ENCODE results near the gene HNRNPUL1. TPM values are rescaled to one million over a fixed set of nuclear protein-coding genes. Genes with fewer than 3 reads are reported as not detected.
A peak's percentile ranks its signal among the peaks of the same experiment; 100 is the strongest.
"Not testable (repeated sequence)": the region's sequence is repeated elsewhere in the genome, so short reads cannot be mapped to it uniquely, and the experiment has no call there.

HNRNPUL1 gene
- total RNA-seq (2014; rRNA removed; shearing (Covaris generic); ENCODE audit: low replicate concordance): 136 and 137 TPM in 2 replicates

DNA sequence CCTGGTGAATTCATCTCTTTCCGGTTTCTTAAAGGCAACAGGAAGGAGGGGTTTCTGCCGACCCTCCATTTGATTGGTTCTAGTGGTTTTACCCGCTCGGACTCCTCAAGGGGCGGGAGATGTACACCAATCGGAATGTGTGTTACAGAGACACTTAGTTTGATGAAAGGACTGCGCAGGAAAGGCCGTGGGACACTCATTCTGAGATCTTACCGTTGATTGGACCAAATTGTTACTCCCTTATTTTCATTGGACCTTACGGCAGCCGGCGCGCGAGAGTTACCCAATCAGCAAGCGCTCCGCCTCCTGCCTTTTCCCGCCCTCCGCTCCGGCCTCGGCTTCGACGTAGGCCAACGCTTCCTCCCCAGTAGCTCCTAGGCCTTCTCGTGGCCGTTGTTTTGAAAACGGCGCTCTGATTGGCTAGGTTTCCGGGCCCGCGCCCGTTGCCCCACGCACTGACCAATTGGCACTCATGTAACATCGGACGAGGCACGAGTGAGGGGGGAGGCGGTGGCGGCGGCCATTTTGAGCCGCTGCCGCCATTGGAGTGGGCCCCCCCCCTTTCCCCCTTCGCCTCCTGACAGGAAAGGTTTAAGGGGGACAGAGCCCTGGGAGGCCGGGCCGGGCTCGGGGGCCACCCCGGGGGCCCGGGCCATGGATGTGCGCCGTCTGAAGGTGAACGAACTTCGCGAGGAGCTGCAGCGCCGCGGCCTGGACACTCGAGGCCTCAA is at the start of gene HNRNPUL1:
Gene HNRNPUL1 (plus strand): TSS at position 523 of the 731 bp plus-strand sequence. CDS start 132 bp downstream, at position 655.
- peak; percentile 100 for DNase-seq (ENCODE audit: low read depth)
- in situ Hi-C loops (cut with HindIII; ENCODE audit: low pct_unique_long_range_greater_than_20kb, low sequenced_read_pairs): no loop called here

DNA sequence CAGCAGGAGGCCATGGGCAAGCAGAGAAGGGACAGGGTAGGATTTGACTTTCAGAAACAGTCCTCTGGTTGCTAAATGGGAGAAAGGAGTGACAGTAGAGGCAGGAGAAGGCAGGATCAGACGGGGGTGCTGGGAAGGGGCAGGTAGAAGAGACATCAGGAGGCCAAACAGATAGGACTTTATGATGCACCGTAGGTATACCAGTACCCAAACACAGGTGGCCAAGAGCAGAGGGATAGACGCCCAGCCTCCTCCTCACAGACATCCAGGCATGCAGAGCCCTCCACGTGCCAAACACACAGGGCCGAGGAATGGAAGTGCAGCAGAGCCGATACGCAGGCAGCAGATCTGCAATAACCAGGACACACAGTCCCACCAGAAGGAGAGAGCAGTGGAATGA is 46.4 kb upstream of the HNRNPUL1 start:
- in situ Hi-C loops (cut with HindIII; ENCODE audit: low pct_unique_long_range_greater_than_20kb, low sequenced_read_pairs): no loop called here
- DNase-seq (ENCODE audit: low read depth): no peak

DNA sequence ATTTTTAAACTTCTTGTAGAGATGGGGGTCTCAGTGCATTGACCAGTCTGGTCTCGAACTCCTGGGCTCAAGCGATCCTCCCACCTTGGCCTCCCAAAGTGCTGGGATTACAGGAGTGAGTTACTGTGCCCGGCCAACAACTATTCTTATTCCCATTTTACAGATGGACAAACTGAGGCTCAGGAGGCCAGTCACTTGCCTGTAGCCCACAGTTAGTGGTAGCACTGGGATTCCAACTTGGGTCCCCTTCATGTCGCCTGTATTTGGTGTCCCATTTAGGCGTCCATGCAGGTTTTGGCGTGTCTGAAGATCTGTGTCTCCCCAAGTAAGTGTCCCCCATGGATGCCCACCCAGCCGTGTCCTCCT is 45.9 kb upstream of the HNRNPUL1 start:
- DNase-seq (ENCODE audit: low read depth): no peak
- in situ Hi-C loops (cut with HindIII; ENCODE audit: low pct_unique_long_range_greater_than_20kb, low sequenced_read_pairs): no loop called here

DNA sequence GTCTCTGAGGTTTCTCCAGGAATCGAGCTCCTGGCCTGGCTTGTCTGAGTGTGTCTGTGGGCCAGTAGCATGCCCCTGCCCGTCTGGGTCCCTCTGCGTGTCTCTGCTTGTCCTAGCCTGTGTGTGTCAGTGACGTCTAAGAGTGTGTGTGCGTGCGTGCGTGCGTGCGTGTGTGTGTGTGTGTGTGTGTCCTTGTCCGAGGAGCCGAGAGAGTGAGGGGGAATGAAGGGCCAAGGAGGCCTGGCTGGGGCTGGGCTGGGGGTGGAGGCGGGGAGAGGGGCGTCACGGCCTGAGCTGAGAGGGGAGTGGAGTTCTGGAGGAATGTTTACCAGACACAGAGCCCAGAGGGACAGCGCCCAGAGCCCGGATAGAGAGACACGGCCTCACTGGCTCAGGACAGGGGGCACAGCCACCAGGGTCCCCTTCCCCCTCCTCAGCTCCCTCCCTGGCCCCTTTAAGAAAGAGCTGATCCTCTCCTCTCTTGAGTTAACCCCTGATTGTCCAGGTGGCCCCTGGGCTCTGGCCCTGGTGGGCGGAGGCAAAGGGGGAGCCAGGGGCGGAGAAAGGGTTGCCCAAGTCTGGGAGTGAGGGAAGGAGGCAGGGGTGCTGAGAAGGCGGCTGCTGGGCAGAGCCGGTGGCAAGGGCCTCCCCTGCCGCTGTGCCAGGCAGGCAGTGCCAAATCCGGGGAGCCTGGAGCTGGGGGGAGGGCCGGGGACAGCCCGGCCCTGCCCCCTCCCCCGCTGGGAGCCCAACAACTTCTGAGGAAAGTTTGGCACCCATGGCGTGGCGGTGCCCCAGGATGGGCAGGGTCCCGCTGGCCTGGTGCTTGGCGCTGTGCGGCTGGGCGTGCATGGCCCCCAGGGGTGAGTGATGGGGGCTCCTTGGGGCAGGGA is 45.3 kb upstream of the HNRNPUL1 start, which contains the start of gene AXL:
Gene AXL (plus strand): TSS at position 609 of the 893 bp plus-strand sequence. CDS start 170 bp downstream, at position 779.
- DNase-seq (ENCODE audit: low read depth): peak; percentile 97
- in situ Hi-C loops (cut with HindIII; ENCODE audit: low pct_unique_long_range_greater_than_20kb, low sequenced_read_pairs): no loop called here

DNA sequence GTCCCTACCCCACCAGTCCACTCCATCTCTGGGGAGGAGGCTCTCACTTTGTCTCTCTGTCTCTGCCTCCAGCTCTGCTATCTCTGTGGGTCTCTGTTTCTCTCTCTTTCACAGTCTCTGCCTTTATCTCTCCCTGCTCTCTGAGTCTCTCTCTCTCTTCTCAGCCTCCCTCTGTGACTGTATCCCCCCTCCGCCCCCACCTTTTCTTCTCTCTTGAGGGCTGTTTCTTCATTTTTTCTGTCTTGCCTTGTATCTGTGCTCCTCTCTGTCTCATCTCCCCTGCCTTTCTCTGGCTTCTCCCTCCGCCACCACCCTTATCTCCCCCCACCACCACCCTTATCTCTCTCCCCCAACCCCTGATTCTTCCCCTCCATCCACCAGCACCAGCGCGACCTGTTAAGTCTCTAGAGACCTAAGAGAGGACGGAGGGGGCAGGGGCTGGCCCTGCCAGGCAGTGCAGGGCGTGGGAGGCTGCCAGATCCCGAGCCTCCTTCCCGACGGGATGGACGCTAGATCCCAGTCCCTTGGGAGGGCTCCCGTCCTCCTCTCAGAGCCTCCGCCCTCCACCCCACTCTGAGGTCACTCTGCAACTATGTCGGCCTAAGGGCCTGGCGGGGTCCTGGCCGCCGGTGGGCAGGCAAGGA is 44.1 kb upstream of the HNRNPUL1 start:
- DNase-seq (ENCODE audit: low read depth): no peak
- in situ Hi-C loops (cut with HindIII; ENCODE audit: low pct_unique_long_range_greater_than_20kb, low sequenced_read_pairs): no loop called here

DNA sequence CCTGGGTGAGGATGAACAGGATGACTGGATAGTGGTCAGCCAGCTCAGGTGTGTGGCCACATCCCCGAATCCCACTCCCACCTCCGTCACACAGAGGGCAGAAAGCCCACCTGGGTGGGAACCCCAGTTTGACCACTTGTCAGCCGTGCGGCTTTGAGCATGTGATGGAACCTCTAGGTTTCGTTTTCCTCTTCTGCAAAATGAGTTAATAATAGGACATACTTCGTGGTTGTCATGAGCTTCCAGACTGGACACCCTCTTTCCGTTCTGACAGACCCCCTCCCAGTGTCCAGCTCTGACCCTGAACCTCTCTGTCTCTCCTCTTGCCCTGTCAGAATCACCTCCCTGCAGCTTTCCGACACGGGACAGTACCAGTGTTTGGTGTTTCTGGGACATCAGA is 43.4 kb upstream of the HNRNPUL1 start:
- in situ Hi-C loops (cut with HindIII; ENCODE audit: low pct_unique_long_range_greater_than_20kb, low sequenced_read_pairs): no loop called here
- no peak for DNase-seq (ENCODE audit: low read depth)

DNA sequence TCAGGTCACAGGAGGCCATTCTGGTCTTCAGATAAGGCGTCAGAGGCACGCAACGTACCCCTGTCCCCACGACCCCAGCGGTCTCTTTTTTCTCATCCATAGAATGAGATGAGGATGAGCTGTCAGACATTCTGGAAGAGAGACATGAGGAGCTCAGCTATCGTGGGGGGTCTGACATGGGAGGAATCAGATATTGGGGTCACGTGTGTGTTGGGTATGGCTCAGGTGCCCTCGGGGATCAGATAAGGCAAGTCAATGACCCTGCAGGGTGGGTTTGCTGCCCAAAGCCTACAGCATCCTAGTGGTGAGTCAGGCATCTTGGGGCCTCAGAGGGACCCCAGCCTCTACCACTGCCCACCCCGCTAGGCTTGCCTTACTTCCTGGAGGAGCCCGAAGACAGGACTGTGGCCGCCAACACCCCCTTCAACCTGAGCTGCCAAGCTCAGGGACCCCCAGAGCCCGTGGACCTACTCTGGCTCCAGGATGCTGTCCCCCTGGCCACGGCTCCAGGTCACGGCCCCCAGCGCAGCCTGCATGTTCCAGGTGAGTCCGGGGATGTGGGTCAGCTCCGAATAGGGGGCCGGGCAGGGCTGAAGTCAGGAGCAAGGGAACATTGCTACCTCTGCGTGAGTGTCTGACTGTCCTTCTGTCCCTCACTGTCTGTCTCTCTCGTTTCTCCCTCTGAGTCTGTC is 42.5 kb upstream of the HNRNPUL1 start:
- DNase-seq (ENCODE audit: low read depth): no peak
- in situ Hi-C loops (cut with HindIII; ENCODE audit: low pct_unique_long_range_greater_than_20kb, low sequenced_read_pairs): no loop called here

DNA sequence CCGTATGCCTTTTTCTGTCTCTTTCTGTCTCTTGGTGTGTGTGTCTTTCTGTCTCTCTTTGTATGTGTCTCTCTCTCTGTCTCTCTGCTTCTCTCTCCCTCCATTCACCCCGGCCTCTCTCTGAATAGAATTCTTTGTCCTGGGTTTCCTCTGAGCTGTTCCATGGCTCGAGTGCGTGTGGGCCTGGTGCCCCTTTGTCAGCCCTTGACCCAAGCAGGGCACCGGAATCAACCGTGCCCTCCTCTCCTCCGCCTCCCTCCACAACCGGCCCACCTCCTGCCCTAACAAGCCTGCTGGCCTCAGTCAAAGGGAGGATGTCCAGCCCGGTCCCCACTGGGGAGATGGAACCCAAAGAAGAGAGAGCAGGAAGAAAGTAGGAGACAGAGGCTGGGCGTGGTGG is 41.9 kb upstream of the HNRNPUL1 start:
- in situ Hi-C loops (cut with HindIII; ENCODE audit: low pct_unique_long_range_greater_than_20kb, low sequenced_read_pairs): no loop called here
- no peak for DNase-seq (ENCODE audit: low read depth)

DNA sequence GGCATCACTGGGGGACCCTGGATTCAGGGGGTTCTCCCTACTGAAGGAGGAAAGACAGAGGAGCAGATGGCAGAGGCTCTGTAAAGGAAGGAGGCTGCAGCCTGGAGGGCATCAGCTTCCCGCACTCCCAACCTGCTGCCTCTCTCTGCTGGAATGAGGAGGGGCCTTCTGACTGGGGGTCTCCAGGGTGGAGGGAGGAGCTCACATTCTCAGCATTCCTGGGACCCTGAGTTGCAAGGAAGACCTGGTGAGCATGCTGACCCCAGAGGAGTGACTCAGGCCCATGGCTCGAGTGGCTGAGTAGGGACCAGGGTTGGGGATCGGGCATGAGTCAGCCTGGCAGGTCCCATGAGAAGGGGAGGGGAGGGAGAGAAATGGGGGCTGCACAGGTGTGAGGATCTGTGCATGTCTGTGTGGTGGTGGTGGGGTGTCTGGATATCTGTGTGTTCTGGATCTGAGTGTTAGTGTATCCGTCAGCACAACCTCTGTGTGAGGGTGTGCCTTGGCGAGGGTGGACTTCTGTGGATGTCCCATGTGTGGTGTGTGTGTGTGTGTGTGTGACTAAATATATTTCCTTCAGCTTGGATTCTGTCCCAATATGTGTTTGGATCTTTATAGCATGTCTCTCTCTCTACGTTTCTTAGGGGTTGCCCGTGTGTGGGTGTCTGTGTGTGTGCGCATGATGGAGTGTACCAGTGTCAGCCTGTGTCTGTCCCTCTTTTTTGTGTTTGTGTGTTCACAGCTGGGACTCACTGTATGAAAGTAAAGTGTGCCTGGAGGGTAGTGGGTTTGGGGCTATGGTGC is 40.5 kb upstream of the HNRNPUL1 start:
- in situ Hi-C loops (cut with HindIII; ENCODE audit: low pct_unique_long_range_greater_than_20kb, low sequenced_read_pairs): no loop called here
- DNase-seq (ENCODE audit: low read depth): peak; percentile 97

DNA sequence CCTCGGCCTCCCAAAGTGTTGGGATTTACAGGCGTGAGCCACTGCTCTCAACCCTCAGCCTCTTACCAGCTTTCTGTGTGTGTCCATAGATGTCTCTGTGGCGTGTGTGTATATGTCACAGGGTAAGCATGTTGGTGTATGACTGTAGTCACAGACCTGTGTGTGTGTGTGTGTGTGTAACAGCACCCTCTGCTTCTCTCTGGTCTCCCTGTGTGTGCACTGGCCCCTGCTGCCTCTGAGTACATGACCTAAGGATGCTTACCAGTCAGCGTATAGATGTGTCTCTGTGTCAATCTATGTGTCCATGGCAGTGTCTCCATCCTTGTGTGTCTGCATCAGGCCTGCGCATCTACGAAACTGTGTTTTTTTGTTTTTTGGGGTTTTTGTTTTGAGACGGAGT is 39.5 kb upstream of the HNRNPUL1 start:
- in situ Hi-C loops (cut with HindIII; ENCODE audit: low pct_unique_long_range_greater_than_20kb, low sequenced_read_pairs): no loop called here
- no peak for DNase-seq (ENCODE audit: low read depth)

DNA sequence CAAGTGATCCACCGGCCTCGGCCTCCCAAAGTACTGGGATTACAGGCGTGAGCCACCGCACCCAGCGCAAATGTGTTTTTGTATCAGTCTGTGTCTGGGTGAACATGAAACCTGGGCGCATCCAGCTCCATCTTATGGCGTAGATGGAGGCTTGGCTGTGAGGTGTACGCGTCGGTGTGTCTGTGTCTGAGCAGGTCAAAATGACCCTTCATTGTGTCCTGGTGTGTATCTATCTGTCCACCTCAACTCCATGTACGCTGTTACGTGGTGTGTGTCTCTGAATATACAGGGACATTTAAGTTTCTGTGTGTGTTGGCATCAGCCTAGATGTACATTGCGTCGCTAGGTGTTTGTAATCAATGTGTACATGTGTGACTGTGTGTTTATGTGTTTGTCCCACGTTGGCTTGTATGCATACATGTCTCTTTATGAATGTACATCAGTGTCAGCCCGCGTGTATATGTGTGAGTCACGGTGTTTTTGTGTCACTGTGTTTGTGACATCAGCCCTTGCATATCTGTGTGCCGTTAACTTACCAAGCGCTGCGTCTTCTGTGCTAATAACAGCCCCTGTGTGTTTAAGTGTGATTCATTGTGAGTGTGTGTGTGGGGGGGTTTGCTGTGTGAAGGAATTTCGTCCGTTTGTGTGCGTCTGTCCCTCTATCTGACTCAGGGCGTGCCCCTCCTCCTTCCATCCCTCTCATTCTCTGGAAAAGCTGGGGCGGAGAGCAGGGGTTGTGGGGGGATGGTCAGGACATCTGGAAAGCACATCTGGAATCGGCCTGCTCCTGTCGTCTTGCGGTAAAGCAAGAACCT is 38.7 kb upstream of the HNRNPUL1 start:
- DNase-seq (ENCODE audit: low read depth): peak; percentile 100
- in situ Hi-C loops (cut with HindIII; ENCODE audit: low pct_unique_long_range_greater_than_20kb, low sequenced_read_pairs): no loop called here

DNA sequence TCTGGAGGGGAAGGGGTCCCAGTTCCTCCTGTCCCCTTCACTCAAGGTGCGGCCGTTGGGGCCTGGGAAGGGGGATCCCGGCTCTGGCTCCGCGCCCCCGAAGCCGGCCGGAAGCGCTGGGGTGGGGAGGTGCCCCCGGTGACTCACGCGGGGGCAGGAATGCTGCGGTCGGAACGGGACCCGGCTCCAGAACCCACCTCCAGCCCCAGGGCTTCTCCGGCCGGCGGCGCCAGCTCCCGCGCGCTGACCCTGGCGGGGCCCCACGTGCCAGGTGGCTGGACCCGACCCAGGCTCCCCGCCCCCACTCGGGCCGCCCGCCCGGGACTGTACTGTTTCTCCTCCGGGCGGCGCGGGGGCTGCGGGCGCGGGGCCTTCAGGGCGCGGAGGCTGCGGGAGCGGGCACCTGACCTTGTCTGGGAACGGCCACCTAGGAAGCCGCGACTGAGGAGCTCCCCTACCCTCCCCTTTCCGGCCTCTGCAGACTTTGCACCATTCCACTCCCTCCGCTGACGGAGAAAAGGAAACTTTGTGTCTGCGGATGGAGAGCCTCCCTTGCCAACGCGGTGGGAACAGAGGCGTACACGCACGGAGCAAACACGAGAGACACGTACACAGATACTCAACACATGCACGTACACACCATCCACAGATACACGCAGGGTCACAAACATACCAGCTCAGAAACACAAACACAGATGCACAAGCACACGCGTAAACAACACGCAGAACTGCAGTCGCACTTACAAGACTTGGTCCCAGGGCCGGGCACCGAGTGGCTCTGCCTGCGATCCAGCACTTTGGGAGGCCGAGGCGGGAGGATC is 37.9 kb upstream of the HNRNPUL1 start:
- in situ Hi-C loops (cut with HindIII; ENCODE audit: low pct_unique_long_range_greater_than_20kb, low sequenced_read_pairs): no loop called here
- peak; percentile 98 for DNase-seq (ENCODE audit: low read depth)

DNA sequence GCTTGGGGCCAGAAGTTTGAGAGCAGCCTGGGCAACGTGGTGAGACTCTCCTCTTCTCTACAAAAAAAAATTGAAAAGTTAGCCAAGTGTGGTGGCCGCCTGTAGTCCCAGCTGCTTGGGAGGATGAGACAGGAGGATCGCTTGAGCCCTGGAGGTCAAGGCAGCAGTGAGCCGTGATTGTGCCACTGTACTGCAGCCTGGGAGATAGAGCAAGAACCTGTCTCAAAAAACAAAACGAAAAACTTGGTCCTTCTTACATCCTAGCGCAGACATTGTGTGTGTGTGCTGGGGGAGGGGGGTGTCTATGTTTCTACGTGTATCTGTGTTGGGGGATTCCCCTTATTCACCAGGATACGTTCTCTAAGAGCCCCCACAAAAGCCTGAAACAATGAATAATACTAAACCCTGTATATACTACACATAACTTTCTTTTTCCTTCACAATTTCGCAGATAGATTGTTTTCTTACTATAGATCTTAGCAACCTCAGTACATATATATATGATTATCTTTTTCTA is 37.2 kb upstream of the HNRNPUL1 start:
- in situ Hi-C loops (cut with HindIII; ENCODE audit: low pct_unique_long_range_greater_than_20kb, low sequenced_read_pairs): no loop called here
- no peak for DNase-seq (ENCODE audit: low read depth)

DNA sequence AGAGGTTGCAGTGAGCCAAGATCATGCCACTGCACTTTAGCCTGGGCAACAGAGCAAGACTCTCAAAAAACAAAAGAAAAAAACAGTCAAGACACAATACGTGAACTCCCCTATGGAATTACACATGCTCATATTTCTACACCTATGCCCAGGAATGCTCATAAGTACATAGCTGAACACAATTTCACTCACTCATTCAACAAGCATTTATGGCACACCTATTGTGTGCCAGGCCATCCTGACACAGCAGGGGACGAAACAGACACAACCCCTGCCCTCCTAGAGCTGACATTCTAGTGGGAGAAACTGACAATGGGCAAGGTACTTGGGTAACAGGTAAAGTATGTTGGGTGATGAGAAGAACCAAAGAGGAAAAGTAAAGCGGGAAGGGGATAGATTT is 35.7 kb upstream of the HNRNPUL1 start:
- DNase-seq (ENCODE audit: low read depth): no peak
- in situ Hi-C loops (cut with HindIII; ENCODE audit: low pct_unique_long_range_greater_than_20kb, low sequenced_read_pairs): no loop called here

DNA sequence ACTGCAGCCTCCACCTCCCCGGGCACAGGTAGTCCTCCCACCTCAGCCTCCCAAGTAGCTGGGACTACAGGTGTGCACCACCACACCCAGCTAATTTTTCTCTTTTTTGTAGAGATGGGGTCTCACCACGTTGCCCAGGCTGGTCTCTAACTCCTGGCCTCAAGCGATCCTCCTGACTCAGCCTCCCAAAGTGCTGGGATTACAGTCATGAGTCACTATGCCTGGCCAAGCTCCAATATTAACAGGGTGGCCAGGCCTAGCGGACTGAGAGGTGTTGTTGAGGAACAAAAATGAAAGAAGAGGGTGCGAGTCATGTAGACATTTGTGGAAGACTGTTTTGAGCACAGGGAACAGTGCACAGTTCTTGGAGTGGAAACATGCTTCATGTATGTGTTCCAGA is 34.8 kb upstream of the HNRNPUL1 start:
- peak; percentile 56 for DNase-seq (ENCODE audit: low read depth)
- in situ Hi-C loops (cut with HindIII; ENCODE audit: low pct_unique_long_range_greater_than_20kb, low sequenced_read_pairs): not testable (repeated sequence)
